HFFc6 (cell line): ENCODE data around the gene KASH5. TPM values are rescaled to one million over a fixed set of nuclear protein-coding genes. Genes with fewer than 3 reads are reported as not detected.
A peak's percentile ranks its signal among the peaks of the same experiment; 100 is the strongest.

Experiments used
- DNase-seq: peaks from one replicate; pipeline ENCODE4 v3.0.0-alpha.2; 2018
- H3K27ac Mint-ChIP-seq: 2 replicates; pipeline ENCODE4 v1.8.0; 2020; ENCODE audit warnings: mild to moderate bottlenecking, mixed read lengths
- H3K27me3 Mint-ChIP-seq: 2 replicates; pipeline ENCODE4 v1.8.0; 2021; ENCODE audit warnings: mild to moderate bottlenecking, moderate library complexity, mixed read lengths; ENCODE audit not compliant: insufficient read depth
- H3K36me3 Mint-ChIP-seq: 2 replicates; pipeline ENCODE4 v1.8.0; 2021; ENCODE audit warnings: low read depth, mixed read lengths
- H3K4me1 Mint-ChIP-seq: 2 replicates; pipeline ENCODE4 v1.8.0; 2020; ENCODE audit warnings: low read depth, mixed read lengths
- H3K4me3 Mint-ChIP-seq: 2 replicates; pipeline ENCODE4 v1.8.0; 2020; ENCODE audit warnings: mild to moderate bottlenecking, moderate library complexity, mixed read lengths
- H3K9me3 Mint-ChIP-seq: 2 replicates; pipeline ENCODE4 v1.8.0; 2020; ENCODE audit warnings: mild to moderate bottlenecking, mixed read lengths
- CTCF ChIP-seq: fragments of 200-600 bp; sonication (generic); IDR thresholded peaks from 2 replicates; pipeline ENCODE4 v1.5.0; 2021; ENCODE audit warnings: antibody characterized with exemption, mild to moderate bottlenecking
- total RNA-seq, 6 experiments: library from RNA; stranded (reverse); fragmentation: NEBNext Ultra II Directional; extraction: Animal tissue kit (Norgen Biotek cat#: 25700); gene quantifications; 2 replicates in 1 of 6; 3 replicates in 5 of 6; pipeline ENCODE4 v1.2.3, GENCODE V29; 2021

Gene KASH5
- total RNA-seq, 6 experiments from 2014 or later, result not detected

GRCh38 chr19:49342291-49342721 is 45.7 kb upstream of the KASH5 start:
- no peak overlapping the region for H3K4me3 Mint-ChIP-seq
- H3K27me3 Mint-ChIP-seq, result peaks cover 11% of the 10 kb centered on the region
- H3K9me3 Mint-ChIP-seq, result no peaks in the 10 kb centered on the region
- no peak overlapping the region for H3K27ac Mint-ChIP-seq
- H3K36me3 Mint-ChIP-seq, result peaks cover 25% of the 10 kb centered on the region
- TF ChIP-seq CTCF, result no peak
- no peak for DNase-seq
- H3K4me1 Mint-ChIP-seq, result no peaks in the 10 kb centered on the region

GRCh38 chr19:49343123-49343522 is 44.9 kb upstream of the KASH5 start:
- Mint-ChIP-seq H3K4me1 (no peaks in the 10 kb centered on the region), H3K4me3 (no peak overlapping the region), H3K27me3 (peaks cover 11% of the 10 kb centered on the region), H3K27ac (no peak overlapping the region), H3K9me3 (no peaks in the 10 kb centered on the region), H3K36me3 (peaks cover 32% of the 10 kb centered on the region)
- no peak for TF ChIP-seq CTCF
- no peak for DNase-seq

- Mint-ChIP-seq H3K27me3 (peaks cover 5% of the 10 kb centered on the region), H3K4me1 (no peaks in the 10 kb centered on the region), H3K27ac (no peak overlapping the region; the same call in 1 of the 2 replicates), H3K36me3 (peaks cover 40% of the 10 kb centered on the region), H3K4me3 (no peak overlapping the region), H3K9me3 (no peaks in the 10 kb centered on the region)
- no peak for TF ChIP-seq CTCF
- no peak for DNase-seq
Measured at GRCh38 chr19:49344505-49345423, 43.3 kb upstream of the KASH5 start.

GRCh38 chr19:49347191-49347590 is 40.9 kb upstream of the KASH5 start:
- DNase-seq, result no peak
- peaks cover 37% of the 10 kb centered on the region for H3K36me3 Mint-ChIP-seq
- H3K27me3 Mint-ChIP-seq, result peaks cover 2% of the 10 kb centered on the region
- H3K4me3 Mint-ChIP-seq, result no peak overlapping the region
- TF ChIP-seq CTCF, result no peak
- H3K4me1 Mint-ChIP-seq, result no peaks in the 10 kb centered on the region
- no peak overlapping the region for H3K27ac Mint-ChIP-seq
- no peaks in the 10 kb centered on the region for H3K9me3 Mint-ChIP-seq

DNA sequence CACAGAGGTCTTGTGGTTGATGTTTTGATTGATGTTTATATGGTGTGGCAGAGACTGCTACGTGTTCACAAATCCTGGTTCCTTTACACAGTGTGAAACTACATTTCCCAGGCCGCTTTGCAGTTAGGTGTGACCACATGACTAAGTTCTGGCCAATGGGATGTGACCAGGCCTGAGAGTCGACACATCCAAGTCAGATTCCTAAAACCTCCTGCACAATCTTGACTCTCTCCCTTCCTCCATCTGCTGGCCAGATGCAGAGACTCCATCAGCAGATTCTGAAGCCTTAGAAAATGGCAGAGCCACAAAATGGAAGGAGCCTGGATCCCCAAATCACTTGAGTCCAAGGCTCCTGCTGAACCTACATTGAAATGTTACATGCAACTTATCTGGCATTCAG is 40.2 kb upstream of the KASH5 start:
- H3K36me3 Mint-ChIP-seq, result peaks cover 32% of the 10 kb centered on the region
- H3K4me1 Mint-ChIP-seq, result no peaks in the 10 kb centered on the region
- no peak overlapping the region for H3K27ac Mint-ChIP-seq
- H3K9me3 Mint-ChIP-seq, result no peaks in the 10 kb centered on the region
- no peak overlapping the region for H3K4me3 Mint-ChIP-seq
- DNase-seq, result peak; percentile 68
- peaks cover 1% of the 10 kb centered on the region; the same call in 1 of the 2 replicates for H3K27me3 Mint-ChIP-seq
- peak; percentile 55 for TF ChIP-seq CTCF
